SK-N-SH (cell line): ENCODE measurements around the gene ABCB10. TPM values are rescaled to one million over a fixed set of nuclear protein-coding genes. Genes with fewer than 3 reads are reported as not detected.
A peak's percentile ranks its signal among the peaks of the same experiment; 100 is the strongest.

Experiments
- CTCF ChIA-PET: fragments of 300-600, 350-600 bp; formaldehyde crosslinking; extraction: SDS; loops from one replicate; lab custom pipeline; 2021; lab: Yijun Ruan, JAX
- POLR2A ChIA-PET: fragments of 350-600 bp; sonication (Branson Sonifier 250); formaldehyde crosslinking; extraction: SDS; loops from one replicate; lab custom pipeline; 2020; ENCODE audit warnings: antibody characterized with exemption, inconsistent platforms; lab: Yijun Ruan, JAX
- DNase-seq: peaks from one replicate; pipeline ENCODE4 v3.0.0; 2012
- H2AFZ ChIP-seq: fragments of 200-600 bp; sonication (generic); 2 replicates; pipeline ENCODE4 v1.8.1; 2016; ENCODE audit warnings: antibody characterized with exemption, mild to moderate bottlenecking, low read depth
- H3F3A ChIP-seq: fragments of 200-600 bp; sonication (generic); replicated peaks from 2 replicates; pipeline ENCODE3; 2016; ENCODE audit warnings: antibody characterized with exemption, mild to moderate bottlenecking; ENCODE audit not compliant: insufficient read depth
- H3K27ac ChIP-seq, 2 experiments: fragments of 200-500 bp in 1 of 2; fragments of 200-600 bp in 1 of 2; sonication (Bioruptor generic) in 1 of 2; sonication (generic), shearing (Covaris generic) in 1 of 2; 2 replicates each; pipeline versions ENCODE4 v1.5.1 to v1.6.1; 2014 to 2016; ENCODE audit warnings: low read depth in 2 of 2, inconsistent platforms in 1 of 2, low read length in 1 of 2, mild to moderate bottlenecking in 1 of 2, mixed read lengths in 1 of 2
- H3K27me3 ChIP-seq: fragments of 200-600 bp; sonication (generic), shearing (Covaris generic); 2 replicates; pipeline ENCODE4 v1.6.1; 2016; ENCODE audit warnings: mixed run types; ENCODE audit not compliant: insufficient read depth
- H3K36me3 ChIP-seq, 2 experiments: fragments of 200-500 bp in 1 of 2; fragments of 200-600 bp in 1 of 2; sonication (Bioruptor generic) in 1 of 2; sonication (generic) in 1 of 2; replicated peaks in 1 of 2; 2 replicates each; pipeline versions ENCODE3 to v1.5.1; 2014 to 2016; ENCODE audit warnings: low read length in 1 of 2, mild to moderate bottlenecking in 1 of 2; ENCODE audit not compliant: insufficient read depth in 2 of 2, control insufficient read depth in 1 of 2
- H3K4me1 ChIP-seq, 2 experiments: fragments of 200-500 bp in 1 of 2; fragments of 200-600 bp in 1 of 2; sonication (Bioruptor generic) in 1 of 2; sonication (generic), shearing (Covaris generic) in 1 of 2; 2 replicates each; pipeline versions ENCODE4 v1.5.1 to v1.6.1; 2014 to 2016; ENCODE audit warnings: low read depth in 1 of 2, low read length in 1 of 2, mixed run types in 1 of 2; ENCODE audit not compliant: insufficient read depth in 2 of 2, control insufficient read depth in 1 of 2
- H3K4me2 ChIP-seq: fragments of 200-600 bp; sonication (generic), shearing (Covaris generic); 2 replicates; pipeline ENCODE4 v1.6.1; 2017; ENCODE audit warnings: mixed run types
- H3K4me3 ChIP-seq, 2 experiments: fragments of 200-500 bp in 1 of 2; fragments of 200-600 bp in 1 of 2; sonication (Bioruptor generic) in 1 of 2; sonication (generic), shearing (Covaris generic) in 1 of 2; 2 replicates each; pipeline versions ENCODE4 v1.5.1 to v1.8.1; 2014 to 2016; ENCODE audit warnings: low read depth in 2 of 2, inconsistent platforms in 1 of 2, low read length in 1 of 2, mild to moderate bottlenecking in 1 of 2, mixed read lengths in 1 of 2, moderate library complexity in 1 of 2
- H3K79me2 ChIP-seq: fragments of 200-600 bp; sonication (generic); 2 replicates; pipeline ENCODE4 v1.8.1; 2017; ENCODE audit warnings: mild to moderate bottlenecking; ENCODE audit not compliant: insufficient read depth
- H3K9ac ChIP-seq: fragments of 200-600 bp; sonication (generic); 2 replicates; pipeline ENCODE4 v1.6.1; 2017; ENCODE audit warnings: mixed run types
- H3K9me2 ChIP-seq: fragments of 200-600 bp; sonication (generic); 2 replicates; pipeline ENCODE4 v1.6.1; 2017; ENCODE audit warnings: mixed run types
- H3K9me3 ChIP-seq: fragments of 200-600 bp; sonication (generic); 2 replicates; pipeline ENCODE4 v1.6.1; 2017; ENCODE audit warnings: mixed run types, mild to moderate bottlenecking, moderate library complexity
- H4K20me1 ChIP-seq: fragments of 200-600 bp; sonication (generic); 2 replicates; pipeline ENCODE4 v1.6.1; 2017; ENCODE audit warnings: mild to moderate bottlenecking, mixed run types; ENCODE audit not compliant: insufficient read depth
- ELF1 ChIP-seq: IDR thresholded peaks from 2 replicates; pipeline ENCODE4 v1.4.0; 2012
- EZH2phosphoT487 ChIP-seq: fragments of 200-600 bp; sonication (generic); IDR thresholded peaks from 2 replicates; pipeline ENCODE4 v1.6.1; 2017; ENCODE audit warnings: low read depth, mixed run types, mild to moderate bottlenecking, antibody characterized with exemption, moderate library complexity, borderline replicate concordance
- GABPA ChIP-seq: IDR thresholded peaks from 2 replicates; pipeline ENCODE4 v1.4.0; 2012; ENCODE audit warnings: low read depth, mild to moderate bottlenecking
- MXI1 ChIP-seq: IDR thresholded peaks from 2 replicates; pipeline ENCODE4 v1.6.1; 2012; ENCODE audit warnings: mild to moderate bottlenecking, low read depth, low read length, improper control_type of control experiment
- NFIC ChIP-seq: IDR thresholded peaks from 2 replicates; pipeline ENCODE4 v1.4.0; 2012; ENCODE audit warnings: borderline replicate concordance
- REST ChIP-seq: IDR thresholded peaks from 2 replicates; pipeline ENCODE4 v1.6.1; 2012; ENCODE audit warnings: mild to moderate bottlenecking, low read depth, low read length, moderate library complexity
- SMC3 ChIP-seq: IDR thresholded peaks from 2 replicates; pipeline ENCODE4 v1.6.1; 2012; ENCODE audit warnings: low read depth, low read length, improper control_type of control experiment
- TEAD4 ChIP-seq: IDR thresholded peaks from 2 replicates; pipeline ENCODE4 v1.4.0; 2012; ENCODE audit warnings: mild to moderate bottlenecking, borderline replicate concordance; ENCODE audit not compliant: insufficient read depth
- USF2 ChIP-seq: fragments of 150-350 bp; IDR thresholded peaks from 2 replicates; pipeline ENCODE4 v1.6.1; 2017; ENCODE audit warnings: antibody characterized with exemption, low read length, low read depth, borderline replicate concordance
- ZBTB33 ChIP-seq: IDR thresholded peaks from 2 replicates; pipeline ENCODE4 v1.4.0; 2012; ENCODE audit warnings: low read depth, borderline replicate concordance
- whole genome bisulfite sequencing: methylation state at CpG from one replicate; pipeline ENCODE4 v1.1.6; 2017; ENCODE audit warnings: low lambda C conversion rate; 5-methylcytosine and 5-hydroxymethylcytosine counted together
- polyA plus RNA-seq, 3 experiments: library from polyadenylated mRNA; depleted of rRNA; stranded (reverse); fragments of >200 nt; gene quantifications; 2 replicates each; pipeline ENCODE4 v1.2.3, GENCODE V29; 2012

ABCB10 gene
- polyA plus RNA-seq, 1 of the 3 experiments (the other 2 are of a cell fraction): 5.7 TPM

GRCh38 chr1:229558460-229559335 lies at the start of gene ABCB10 (continued):
- TF ChIP-seq REST (no peak), TEAD4 (no peak), NFIC (no peak; the same call in 1 of the 2 replicates), ELF1 (0 out of 2 replicates have a peak, but pooled peaks have one; percentile 29), USF2 (no peak), MXI1 (peak; percentile 100), SMC3 (no peak), GABPA (peak; percentile 34; the same call in 1 of the 2 replicates), EZH2phosphoT487 (no peak)

GRCh38 chr1:229607370-229607769 lies 48.9 kb upstream of the ABCB10 start:
- POLR2A ChIA-PET: no interaction called here
- DNase-seq: no peak
- Histone ChIP-seq H3K79me2 (no peaks in the 10 kb centered on the region), H3F3A (peaks cover 5% of the 10 kb centered on the region), H3K9ac (no peak overlapping the region), H3K4me2 (no peak overlapping the region), H3K27me3 (no peaks in the 10 kb centered on the region), H4K20me1 (no peaks in the 10 kb centered on the region), H3K9me3 (no peaks in the 10 kb centered on the region), H2AFZ (no peak overlapping the region), H3K4me1 (no peaks in the 10 kb centered on the region), H3K4me3 (no peak overlapping the region), H3K9me2 (no peaks in the 10 kb centered on the region), H3K36me3 (peaks cover 64 to 95% of the 10 kb centered on the region in 2 experiments), H3K27ac (no peak overlapping the region)
- TF ChIP-seq ELF1 (no peak), USF2 (no peak), TEAD4 (no peak), ZBTB33 (no peak)
- 98% methylated on average over 2 of the region's 2 CpGs for WGBS
- CTCF ChIA-PET: no interaction called here
